Large intestine (tissue), 3 donors: ENCODE results near the gene ZNF333. TPM values are rescaled to one million over a fixed set of nuclear protein-coding genes. Genes with fewer than 3 reads are reported as not detected.

Experiments
- DNase-seq, 2 donors: peaks; one replicate each; pipeline versions ENCODE4 v3.0.0 to v3.0.0-alpha.2; 2013
- H3K27ac ChIP-seq: one replicate; pipeline ENCODE4 v1.5.1; 2013; ENCODE audit warnings: low read length
- H3K27me3 ChIP-seq: 2 replicates; pipeline ENCODE4 v1.6.1; 2013; ENCODE audit warnings: low read length; ENCODE audit not compliant: control insufficient read depth, insufficient read depth
- H3K36me3 ChIP-seq: 2 replicates; pipeline ENCODE4 v1.6.1; 2013; ENCODE audit warnings: low read length; ENCODE audit not compliant: control insufficient read depth, insufficient read depth
- H3K4me1 ChIP-seq: one replicate; pipeline ENCODE4 v1.6.1; 2013; ENCODE audit warnings: low read length; ENCODE audit not compliant: control insufficient read depth, insufficient read depth
- H3K4me3 ChIP-seq: one replicate; pipeline ENCODE4 v1.5.1; 2013; ENCODE audit warnings: low read length
- H3K9me3 ChIP-seq: one replicate; pipeline ENCODE4 v1.6.1; 2013; ENCODE audit warnings: mild to moderate bottlenecking, low read depth, low read length, moderate library complexity; ENCODE audit not compliant: control insufficient read depth
- WGBS: methylation state at CpG from one replicate; pipeline ENCODE4 v1.1.5; 2013; ENCODE audit warnings: low lambda C conversion rate; ENCODE audit not compliant: insufficient coverage; 5-methylcytosine and 5-hydroxymethylcytosine counted together
- polyA plus RNA-seq: library from polyadenylated mRNA; unstranded; fragments of 120-200 nt; gene quantifications from one replicate; pipeline ENCODE4 v1.2.1, GENCODE V29; 2013

The ZNF333 gene
- polyA plus RNA-seq, 1 donor = 14.1 TPM

DNA sequence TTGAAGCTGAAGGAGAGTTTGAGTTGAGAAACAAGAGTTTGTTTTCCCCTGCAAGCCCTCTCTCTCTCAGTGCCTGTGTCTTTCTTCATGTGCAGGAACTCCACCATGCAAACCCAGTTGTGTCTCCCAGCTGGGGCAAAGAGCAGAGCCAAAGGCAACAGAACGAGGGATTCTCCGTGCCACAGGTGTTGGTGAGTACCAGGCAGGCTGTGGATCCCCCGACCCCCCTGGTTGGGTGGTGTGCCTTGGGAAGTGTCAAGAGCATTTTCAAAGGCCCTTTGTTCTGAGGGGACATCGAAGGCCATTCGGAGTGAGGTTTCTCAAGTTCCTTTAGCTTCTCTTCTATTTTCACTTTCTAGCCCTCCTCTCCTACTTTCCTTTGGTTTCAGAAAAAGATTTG is 5.6 kb downstream of the ZNF333 start:
- no peaks in the 10 kb centered on the region for H3K27me3 ChIP-seq
- no peak overlapping the region for H3K4me3 ChIP-seq
- H3K36me3 ChIP-seq = peaks cover 43% of the 10 kb centered on the region
- no peaks in the 10 kb centered on the region for H3K9me3 ChIP-seq
- DNase-seq = no peak
- H3K4me1 ChIP-seq = no peaks in the 10 kb centered on the region
- H3K27ac ChIP-seq = no peak overlapping the region
- WGBS = no CpG with 5 or more reads among the region's 5 CpGs

DNA sequence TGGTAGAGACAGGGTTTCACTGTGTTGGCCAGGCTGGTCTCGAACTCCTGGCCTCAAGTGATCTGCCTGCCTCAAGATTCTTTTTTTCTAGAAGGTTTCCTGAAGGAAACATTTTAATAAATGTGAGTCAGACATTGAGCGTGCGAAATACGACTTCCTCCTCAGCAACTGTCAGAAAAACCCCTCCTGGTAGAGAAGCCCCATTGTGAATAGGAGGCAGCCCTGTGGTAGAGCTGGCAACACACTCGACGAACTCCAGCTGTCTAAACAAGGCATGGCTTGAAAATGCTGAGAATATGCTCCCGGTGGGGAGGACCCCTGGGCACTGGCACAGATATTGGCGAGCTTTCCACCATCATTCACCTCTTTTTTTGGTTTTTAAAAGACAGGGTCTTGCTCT is 9.8 kb downstream of the ZNF333 start:
- DNase-seq = no peak
- H3K27me3 ChIP-seq = no peaks in the 10 kb centered on the region
- H3K9me3 ChIP-seq = no peaks in the 10 kb centered on the region
- WGBS = no CpG with 5 or more reads among the region's 8 CpGs
- peaks cover 71% of the 10 kb centered on the region for H3K36me3 ChIP-seq
- no peaks in the 10 kb centered on the region for H3K4me1 ChIP-seq
- no peak overlapping the region for H3K4me3 ChIP-seq
- no peak overlapping the region for H3K27ac ChIP-seq

DNA sequence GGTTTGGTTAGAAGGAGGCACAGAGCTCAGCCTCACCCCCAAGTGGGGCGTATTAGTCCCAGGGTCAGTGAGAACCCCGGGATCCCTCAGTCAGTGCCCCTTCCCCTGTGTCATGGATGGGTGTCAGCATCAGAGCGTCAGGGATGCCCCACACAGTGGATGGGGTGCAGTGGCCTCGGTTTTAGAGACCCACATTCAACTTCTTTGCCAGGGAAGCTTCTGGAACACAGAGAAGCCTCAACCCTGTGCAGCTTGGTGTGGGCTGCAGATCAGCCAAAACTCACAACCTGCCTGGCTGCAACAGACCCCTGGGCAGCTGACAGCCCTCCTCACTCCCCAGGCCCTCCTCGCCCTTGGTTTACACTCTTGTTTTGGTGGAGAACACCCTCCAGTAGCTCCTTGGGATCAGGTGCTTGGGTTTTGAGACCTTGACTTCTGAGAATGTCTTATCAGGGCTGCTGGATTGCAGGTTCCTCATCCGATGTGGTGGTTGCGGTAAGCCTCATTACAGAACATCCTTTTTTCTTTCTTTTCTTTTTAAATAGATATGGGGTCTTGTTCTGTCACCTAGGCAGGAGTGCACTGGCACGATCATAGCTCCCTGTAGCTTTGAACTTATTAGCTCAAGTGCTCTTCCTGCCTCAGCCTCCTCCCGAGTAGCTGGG is 11.0 kb downstream of the ZNF333 start:
- H3K27ac ChIP-seq = no peak overlapping the region
- no peaks in the 10 kb centered on the region for H3K9me3 ChIP-seq
- WGBS = 93% methylated on average over 2 of the region's 9 CpGs
- peaks cover 67% of the 10 kb centered on the region for H3K36me3 ChIP-seq
- no peak for DNase-seq
- no peak overlapping the region for H3K4me3 ChIP-seq
- no peaks in the 10 kb centered on the region for H3K4me1 ChIP-seq
- no peaks in the 10 kb centered on the region for H3K27me3 ChIP-seq

DNA sequence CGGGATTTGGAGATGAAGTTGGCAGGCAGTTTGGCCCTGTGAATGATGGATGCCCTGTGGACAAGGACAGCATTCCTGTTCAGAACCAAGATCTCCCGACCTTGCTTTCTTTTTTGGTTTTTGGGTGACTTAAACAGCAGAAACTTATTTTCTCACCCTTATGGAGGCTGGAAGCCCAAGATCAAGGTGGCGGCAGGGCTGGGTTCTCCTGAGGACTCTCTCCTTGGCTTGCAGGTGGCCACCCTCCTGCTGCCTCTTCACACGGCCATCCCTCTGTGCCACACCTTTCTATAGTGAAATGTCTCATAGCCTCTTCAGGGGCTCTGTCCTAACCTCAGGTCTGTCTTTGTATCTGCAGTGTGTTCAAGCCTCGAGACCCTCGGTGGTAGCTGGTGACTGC is 14.0 kb downstream of the ZNF333 start:
- Histone ChIP-seq H3K27me3 (no peaks in the 10 kb centered on the region), H3K9me3 (no peaks in the 10 kb centered on the region), H3K36me3 (peaks cover 73% of the 10 kb centered on the region), H3K27ac (no peak overlapping the region), H3K4me1 (no peaks in the 10 kb centered on the region), H3K4me3 (no peak overlapping the region)
- WGBS = no CpG with 5 or more reads among the region's 6 CpGs
- no peak for DNase-seq

DNA sequence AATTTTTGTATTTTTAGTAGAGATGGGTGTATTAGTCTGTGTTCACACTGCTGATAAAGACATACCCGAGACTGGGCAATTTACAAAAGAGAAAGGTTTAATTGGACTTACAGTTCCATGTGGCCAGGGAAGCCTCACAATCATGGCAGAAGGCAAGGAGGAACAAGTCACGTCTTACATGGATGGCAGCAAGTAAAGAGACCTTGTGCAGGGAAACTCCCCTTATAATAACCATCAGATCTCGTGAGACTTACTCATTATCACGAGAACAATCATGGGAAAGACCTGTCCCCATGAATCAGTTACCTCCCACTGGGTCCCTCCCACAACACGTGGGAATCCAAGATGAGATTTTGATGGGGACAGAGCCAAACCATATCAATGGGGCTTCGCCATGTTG is 14.6 kb downstream of the ZNF333 start:
- no peak for DNase-seq
- Histone ChIP-seq H3K4me3 (no peak overlapping the region), H3K27me3 (no peaks in the 10 kb centered on the region), H3K4me1 (no peaks in the 10 kb centered on the region), H3K36me3 (peaks cover 73% of the 10 kb centered on the region), H3K27ac (no peak overlapping the region), H3K9me3 (no peaks in the 10 kb centered on the region)
- no CpG with 5 or more reads among the region's 6 CpGs for WGBS

DNA sequence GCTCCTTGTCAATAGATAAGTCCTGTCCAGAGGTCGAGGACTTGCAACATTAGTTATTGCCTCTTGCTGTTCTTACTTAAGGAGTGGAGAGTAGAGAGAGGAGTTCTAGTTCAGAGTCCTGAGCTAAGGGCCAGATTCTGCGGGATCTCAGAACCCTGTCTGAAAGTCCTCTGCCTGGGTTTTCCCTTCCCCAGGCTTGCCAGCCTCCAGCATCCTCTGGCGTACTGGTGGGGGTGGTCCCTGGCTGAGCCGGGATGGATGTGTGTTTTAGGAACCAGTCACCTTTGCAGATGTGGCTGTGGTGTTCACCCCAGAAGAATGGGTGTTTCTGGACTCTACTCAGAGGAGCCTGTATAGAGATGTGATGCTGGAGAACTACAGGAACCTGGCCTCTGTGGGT is 26.0 kb downstream of the ZNF333 start:
- Histone ChIP-seq H3K36me3 (peaks cover 53% of the 10 kb centered on the region), H3K4me1 (no peaks in the 10 kb centered on the region), H3K27me3 (no peaks in the 10 kb centered on the region), H3K27ac (no peak overlapping the region), H3K4me3 (no peak overlapping the region), H3K9me3 (peaks cover 30% of the 10 kb centered on the region)
- no peak for DNase-seq
- WGBS = no CpG with 5 or more reads among the region's 4 CpGs

DNA sequence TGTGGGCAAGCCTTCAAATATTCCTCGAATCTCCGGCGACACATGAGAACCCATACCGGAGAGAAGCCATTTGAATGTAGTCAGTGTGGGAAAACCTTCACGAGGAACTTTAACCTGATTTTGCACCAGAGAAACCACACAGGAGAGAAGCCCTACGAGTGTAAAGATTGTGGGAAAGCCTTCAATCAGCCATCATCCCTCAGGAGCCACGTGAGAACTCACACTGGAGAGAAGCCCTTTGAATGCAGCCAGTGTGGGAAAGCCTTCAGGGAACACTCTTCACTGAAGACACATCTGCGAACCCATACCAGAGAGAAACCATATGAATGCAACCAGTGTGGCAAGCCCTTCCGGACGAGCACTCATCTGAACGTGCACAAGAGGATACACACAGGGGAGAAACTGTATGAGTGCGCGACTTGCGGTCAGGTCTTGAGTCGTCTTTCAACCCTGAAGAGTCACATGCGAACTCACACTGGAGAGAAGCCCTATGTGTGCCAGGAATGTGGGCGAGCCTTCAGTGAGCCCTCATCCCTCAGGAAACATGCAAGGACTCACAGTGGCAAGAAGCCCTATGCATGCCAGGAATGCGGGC is 28.8 kb downstream of the ZNF333 start:
- H3K27ac ChIP-seq = no peak overlapping the region
- peaks cover 50% of the 10 kb centered on the region for H3K36me3 ChIP-seq
- no peak for DNase-seq
- no peak overlapping the region for H3K4me3 ChIP-seq
- WGBS = no CpG with 5 or more reads among the region's 18 CpGs
- H3K4me1 ChIP-seq = no peaks in the 10 kb centered on the region
- no peaks in the 10 kb centered on the region for H3K27me3 ChIP-seq
- H3K9me3 ChIP-seq = peaks cover 37% of the 10 kb centered on the region

DNA sequence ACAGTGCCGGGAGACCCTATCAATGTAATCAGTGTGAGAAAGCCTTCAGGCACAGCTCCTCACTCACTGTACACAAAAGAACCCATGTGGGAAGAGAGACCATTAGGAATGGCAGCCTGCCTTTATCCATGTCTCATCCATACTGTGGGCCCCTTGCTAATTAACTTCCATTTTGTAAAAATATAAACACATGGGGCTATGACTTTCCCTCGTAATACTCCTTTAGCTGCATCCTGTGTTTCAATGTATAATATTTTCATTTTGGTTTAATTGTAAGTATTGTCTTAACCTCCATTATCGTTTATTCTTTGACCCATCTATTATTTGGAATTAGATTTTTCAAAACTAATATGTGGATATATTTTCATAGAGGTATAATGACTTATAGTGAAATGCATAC is 29.3 kb downstream of the ZNF333 start:
- Histone ChIP-seq H3K27ac (no peak overlapping the region), H3K36me3 (peaks cover 48% of the 10 kb centered on the region), H3K9me3 (peaks cover 37% of the 10 kb centered on the region), H3K4me1 (no peaks in the 10 kb centered on the region), H3K27me3 (no peaks in the 10 kb centered on the region), H3K4me3 (no peak overlapping the region)
- WGBS = 89% methylated on average over 1 of the region's 3 CpGs
- no peak for DNase-seq

DNA sequence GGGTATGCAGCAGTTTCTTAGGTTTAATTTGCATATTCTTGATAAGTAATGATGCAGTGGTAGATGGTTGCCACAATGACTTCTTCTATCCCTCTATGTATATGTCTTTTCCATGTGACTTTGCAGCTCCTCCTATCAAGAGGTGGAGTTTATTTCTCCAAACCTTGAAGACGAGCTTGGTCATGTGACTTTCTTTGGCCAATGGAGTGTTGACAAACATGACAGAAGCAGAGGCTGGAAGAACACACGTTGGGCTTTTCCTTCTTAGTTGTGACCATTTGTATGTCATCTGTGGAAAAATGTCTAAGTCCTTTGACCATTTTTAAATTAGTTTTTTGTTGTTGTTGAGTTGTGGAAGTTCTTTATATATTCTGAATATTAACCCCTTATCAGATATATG is 32.3 kb downstream of the ZNF333 start:
- 100% methylated on average over 1 of the region's 2 CpGs for WGBS

DNA sequence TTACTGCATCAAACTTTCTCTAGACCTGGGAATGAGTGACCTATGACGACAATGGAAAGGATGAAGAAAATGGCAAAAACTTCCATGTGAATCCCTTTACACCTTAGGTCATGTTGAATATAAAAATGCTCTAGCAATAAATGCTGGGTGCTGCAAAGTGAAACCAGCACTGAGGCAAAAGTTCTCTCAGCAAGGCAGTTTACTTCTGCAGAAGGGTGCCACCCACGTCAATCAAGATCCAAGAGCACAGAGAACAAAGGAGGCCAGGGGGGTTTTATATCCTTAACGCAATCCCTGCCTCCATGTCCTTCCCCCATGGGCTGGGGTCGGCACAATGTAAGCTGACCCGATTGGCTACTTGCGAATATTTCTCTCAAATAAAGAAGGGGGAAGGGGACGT is 38.7 kb downstream of the ZNF333 start:
- Histone ChIP-seq H3K36me3 (no peaks in the 10 kb centered on the region), H3K27ac (no peak overlapping the region), H3K4me3 (no peak overlapping the region), H3K4me1 (no peaks in the 10 kb centered on the region), H3K27me3 (no peaks in the 10 kb centered on the region), H3K9me3 (peaks cover 3% of the 10 kb centered on the region)
- no peak for DNase-seq
- 60% methylated on average over 1 of the region's 7 CpGs for WGBS

More for the DNA sequence above, 32.3 kb downstream of the ZNF333 start:
- H3K4me3 ChIP-seq = no peak overlapping the region
- peaks cover 22% of the 10 kb centered on the region for H3K36me3 ChIP-seq
- no peaks in the 10 kb centered on the region for H3K27me3 ChIP-seq
- no peak overlapping the region for H3K27ac ChIP-seq
- DNase-seq = no peak
- peaks cover 28% of the 10 kb centered on the region for H3K9me3 ChIP-seq
- H3K4me1 ChIP-seq = no peaks in the 10 kb centered on the region

DNA sequence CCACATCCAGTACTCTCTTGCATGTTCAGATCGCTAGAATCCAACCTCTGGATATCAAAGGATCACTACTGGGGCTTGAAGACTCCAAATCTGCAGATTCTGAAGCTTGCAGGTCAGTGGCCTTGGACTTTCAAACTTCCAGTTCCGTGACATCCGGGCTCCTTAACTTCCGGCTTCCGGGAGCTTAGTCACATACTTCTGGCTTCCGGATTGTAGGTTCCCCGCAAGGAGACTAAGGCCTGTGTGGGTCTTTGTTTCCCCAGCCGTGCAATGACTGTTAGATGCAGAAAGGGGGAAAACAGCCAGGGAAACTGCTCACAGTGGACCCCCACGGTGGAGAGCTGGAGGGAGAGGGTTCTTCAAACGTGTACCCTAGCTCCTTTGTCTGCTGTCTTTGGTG is 41.4 kb downstream of the ZNF333 start:
- H3K27me3 ChIP-seq = no peaks in the 10 kb centered on the region
- H3K9me3 ChIP-seq = no peaks in the 10 kb centered on the region
- no peak for DNase-seq
- H3K27ac ChIP-seq = no peak overlapping the region
- no peak overlapping the region for H3K4me3 ChIP-seq
- H3K4me1 ChIP-seq = no peaks in the 10 kb centered on the region
- H3K36me3 ChIP-seq = no peaks in the 10 kb centered on the region
- WGBS = no CpG with 5 or more reads among the region's 10 CpGs
